ENCODE data around the gene LSAMP.

The LSAMP gene

DNA sequence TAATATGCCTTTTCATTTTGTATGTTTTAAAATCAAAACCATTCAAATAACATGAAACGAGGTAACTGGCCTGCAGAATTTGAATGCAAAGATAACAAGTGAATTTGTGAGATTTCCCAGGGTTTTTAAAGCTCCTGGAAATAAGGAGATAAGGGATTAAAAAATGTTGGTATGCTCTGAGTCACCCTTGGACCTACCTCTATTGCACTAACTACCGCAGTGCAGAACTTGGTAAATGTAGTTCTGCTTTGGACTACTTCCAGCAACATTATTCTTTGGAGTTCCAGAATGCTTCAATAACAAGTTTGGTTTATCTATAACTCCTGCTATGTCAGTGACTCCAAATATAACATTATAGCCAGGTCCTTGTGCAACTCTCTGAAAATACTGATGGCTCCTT is 620.2 kb downstream of the LSAMP start:
- H3K27me3 ChIP-seq, result no peaks in the 10 kb centered on the region

GRCh38 chr3:115823083-115823482 is 622.2 kb downstream of the LSAMP start:
- TF ChIP-seq CTCF (IDR thresholded peaks at IDR 0.05), result no peak
- H3K4me1 ChIP-seq (ENCODE audit: control insufficient read depth in 1 of 2, insufficient read depth in 1 of 2, low read depth in 1 of 2, low read length in 1 of 2), result no peaks in the 10 kb centered on the region
- no peaks in the 10 kb centered on the region for H3K9me3 ChIP-seq
- H3K4me3 ChIP-seq (ENCODE audit: low read depth in 1 of 2, low read length in 1 of 2), result no peak overlapping the region
- H3K36me3 ChIP-seq, result no peaks in the 10 kb centered on the region
- H3K27ac ChIP-seq, result no peak overlapping the region
- H3K27me3 ChIP-seq, result no peaks in the 10 kb centered on the region

More for the DNA sequence above, 620.2 kb downstream of the LSAMP start:
- H3K9me3 ChIP-seq, result no peaks in the 10 kb centered on the region
- no peak for TF ChIP-seq CTCF (IDR thresholded peaks at IDR 0.05)
- no peaks in the 10 kb centered on the region for H3K4me1 ChIP-seq (ENCODE audit: control insufficient read depth in 1 of 2, insufficient read depth in 1 of 2, low read depth in 1 of 2, low read length in 1 of 2)
- no peak overlapping the region for H3K27ac ChIP-seq
- no peak overlapping the region for H3K4me3 ChIP-seq (ENCODE audit: low read depth in 1 of 2, low read length in 1 of 2)
- H3K36me3 ChIP-seq, result no peaks in the 10 kb centered on the region

GRCh38 chr3:115822579-115822978 is 622.7 kb downstream of the LSAMP start:
- H3K4me3 ChIP-seq (ENCODE audit: low read depth in 1 of 2, low read length in 1 of 2), result no peak overlapping the region
- no peak overlapping the region for H3K27ac ChIP-seq
- no peaks in the 10 kb centered on the region for H3K9me3 ChIP-seq
- no peaks in the 10 kb centered on the region for H3K27me3 ChIP-seq
- no peak for TF ChIP-seq CTCF (IDR thresholded peaks at IDR 0.05)
- no peaks in the 10 kb centered on the region for H3K4me1 ChIP-seq (ENCODE audit: control insufficient read depth in 1 of 2, insufficient read depth in 1 of 2, low read depth in 1 of 2, low read length in 1 of 2)
- no peaks in the 10 kb centered on the region for H3K36me3 ChIP-seq

- Histone ChIP-seq H3K4me3 (ENCODE audit: low read depth in 1 of 2, low read length in 1 of 2) (no peak overlapping the region), H3K27ac (no peak overlapping the region), H3K36me3 (no peaks in the 10 kb centered on the region), H3K27me3 (no peaks in the 10 kb centered on the region), H3K9me3 (no peaks in the 10 kb centered on the region), H3K4me1 (ENCODE audit: control insufficient read depth in 1 of 2, insufficient read depth in 1 of 2, low read depth in 1 of 2, low read length in 1 of 2) (no peaks in the 10 kb centered on the region)
- no peak for TF ChIP-seq CTCF (IDR thresholded peaks at IDR 0.05)
Measured at GRCh38 chr3:115819785-115820384, 625.4 kb downstream of the LSAMP start.

DNA sequence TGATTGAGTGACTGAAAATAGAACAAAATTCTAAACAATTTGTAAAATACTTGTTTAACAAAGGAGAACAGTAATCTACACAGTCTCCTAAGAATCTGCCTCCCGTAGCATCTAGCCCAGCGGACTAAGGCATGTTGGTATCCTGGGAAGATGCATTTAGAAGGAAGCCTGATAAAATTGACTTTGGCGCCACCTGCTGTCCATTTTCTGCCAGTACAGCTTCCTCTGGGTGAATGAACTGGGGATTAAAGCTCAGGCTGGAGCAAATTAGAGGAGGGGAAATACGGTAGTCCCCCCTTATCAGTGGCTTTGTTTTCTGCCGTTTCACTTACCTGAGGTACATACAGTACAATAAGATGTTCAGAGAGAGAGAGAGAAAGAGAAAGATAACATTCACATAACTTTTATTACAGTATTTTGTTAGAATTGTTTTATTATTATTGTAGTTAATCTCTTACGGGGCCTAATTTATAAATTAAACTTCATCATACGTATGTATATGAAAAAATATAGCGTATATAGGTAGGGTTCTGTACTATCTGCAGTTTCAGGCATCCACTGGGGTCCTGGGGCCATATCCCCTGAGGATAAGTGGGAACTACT is 630.4 kb downstream of the LSAMP start:
- no peaks in the 10 kb centered on the region for H3K4me1 ChIP-seq (ENCODE audit: control insufficient read depth in 1 of 2, insufficient read depth in 1 of 2, low read depth in 1 of 2, low read length in 1 of 2)
- no peaks in the 10 kb centered on the region for H3K9me3 ChIP-seq
- peak; percentile 86 for TF ChIP-seq CTCF (IDR thresholded peaks at IDR 0.05)
- peaks cover 19% of the 10 kb centered on the region for H3K27me3 ChIP-seq
- no peak overlapping the region for H3K27ac ChIP-seq
- H3K36me3 ChIP-seq, result no peaks in the 10 kb centered on the region
- H3K4me3 ChIP-seq (ENCODE audit: low read depth in 1 of 2, low read length in 1 of 2), result no peak overlapping the region
